WTC11 (cell line): ENCODE data around the gene PPP1CB. TPM values are rescaled to one million over a fixed set of nuclear protein-coding genes. Genes with fewer than 3 reads are reported as not detected.
"Not testable (repeated sequence)": the region's sequence is repeated elsewhere in the genome, so short reads cannot be mapped to it uniquely, and the experiment has no call there.

Experiments
- ATAC-seq: fragments of 200-7000 bp; cut with Tn5 transposase; 2 replicates; pipeline ENCODE4 v1.10.0; 2021; ENCODE audit warnings: mild to moderate bottlenecking, moderate library complexity
- CTCF ChIA-PET: fragments of 300-600 bp; sonication (Branson Sonifier 250); formaldehyde crosslinking; loops from one replicate; lab custom pipeline; 2021; ENCODE audit warnings: antibody characterized with exemption; lab: Charles Lee
- POLR2A ChIA-PET: fragments of 350-600 bp; sonication (Branson Sonifier 250); formaldehyde crosslinking; loops from one replicate; lab custom pipeline; 2021; ENCODE audit warnings: antibody characterized with exemption; lab: Charles Lee
- DNase-seq: peaks from one replicate; pipeline ENCODE4 v3.0.0; 2021; ENCODE audit warnings: low spot score
- H3K27ac Mint-ChIP-seq: 2 replicates; pipeline ENCODE4 v1.8.0; 2021; ENCODE audit warnings: mixed read lengths
- H3K27me3 Mint-ChIP-seq: 2 replicates; pipeline ENCODE4 v1.8.0; 2021; ENCODE audit warnings: low read depth, mild to moderate bottlenecking, moderate library complexity, mixed read lengths
- H3K36me3 Mint-ChIP-seq: 2 replicates; pipeline ENCODE4 v1.8.0; 2021; ENCODE audit warnings: mixed read lengths
- H3K4me1 Mint-ChIP-seq: 2 replicates; pipeline ENCODE4 v1.8.0; 2022; ENCODE audit warnings: mixed read lengths
- H3K4me3 Mint-ChIP-seq: 2 replicates; pipeline ENCODE4 v1.8.0; 2021; ENCODE audit warnings: mild to moderate bottlenecking, moderate library complexity, mixed read lengths
- H3K9me3 Mint-ChIP-seq: 2 replicates; pipeline ENCODE4 v1.8.0; 2021; ENCODE audit warnings: mixed read lengths
- AR ChIP-seq: fragments of 250-450 bp; sonication (Bioruptor Pico); IDR thresholded peaks from 2 replicates; pipeline ENCODE4 v1.9.0; 2021; ENCODE audit warnings: mild to moderate bottlenecking
- CBFB ChIP-seq: sonication (generic); formaldehyde crosslinking; IDR thresholded peaks from 2 replicates; pipeline ENCODE4 v1.8.1; 2022; ENCODE audit warnings: mild to moderate bottlenecking, low read depth, missing genetic modification reagents
- E2F1 ChIP-seq: sonication (generic); formaldehyde crosslinking; IDR thresholded peaks from 2 replicates; pipeline ENCODE4 v1.8.0; 2022; ENCODE audit warnings: mild to moderate bottlenecking, missing genetic modification reagents
- EMX1 ChIP-seq: fragments of 250-450 bp; sonication (Bioruptor Pico); IDR thresholded peaks from 2 replicates; pipeline ENCODE4 v1.8.0; 2021; ENCODE audit warnings: mild to moderate bottlenecking
- FOXJ3 ChIP-seq: sonication (generic); formaldehyde crosslinking; IDR thresholded peaks from 2 replicates; pipeline ENCODE4 v1.9.0; 2021; ENCODE audit warnings: missing genetic modification reagents, mild to moderate bottlenecking, borderline replicate concordance
- FOXK1 ChIP-seq: sonication (generic); formaldehyde crosslinking; IDR thresholded peaks from 2 replicates; pipeline ENCODE4 v1.8.0; 2022; ENCODE audit warnings: mild to moderate bottlenecking, moderate library complexity, missing genetic modification reagents
- FOXP4 ChIP-seq: sonication (generic); formaldehyde crosslinking; IDR thresholded peaks from 2 replicates; pipeline ENCODE4 v1.8.0; 2022; ENCODE audit warnings: mild to moderate bottlenecking, missing genetic modification reagents
- GABPB1 ChIP-seq: sonication (generic); formaldehyde crosslinking; IDR thresholded peaks from 2 replicates; pipeline ENCODE4 v1.8.1; 2023; ENCODE audit warnings: mild to moderate bottlenecking, missing genetic modification reagents
- GRHL2 ChIP-seq: fragments of 250-450 bp; sonication (Bioruptor Pico); IDR thresholded peaks from 2 replicates; pipeline ENCODE4 v1.8.0; 2022; ENCODE audit warnings: mild to moderate bottlenecking, moderate library complexity; ENCODE audit not compliant: insufficient replicate concordance, severe bottlenecking
- IRF2 ChIP-seq: sonication (generic); formaldehyde crosslinking; IDR thresholded peaks from 2 replicates; pipeline ENCODE4 v1.8.0; 2022; ENCODE audit warnings: low read depth, missing genetic modification reagents, borderline replicate concordance
- MXD4 ChIP-seq: fragments of 250-450 bp; sonication (Bioruptor Pico); IDR thresholded peaks from 2 replicates; pipeline ENCODE4 v1.8.0; 2021; ENCODE audit warnings: mild to moderate bottlenecking, moderate library complexity, borderline replicate concordance
- NFE2L1 ChIP-seq: sonication (generic); formaldehyde crosslinking; IDR thresholded peaks from 2 replicates; pipeline ENCODE4 v1.8.1; 2023; ENCODE audit warnings: missing genetic modification reagents
- NFYB ChIP-seq: sonication (generic); formaldehyde crosslinking; conservative IDR thresholded peaks from 2 replicates; pipeline ENCODE4 v1.8.0; 2022; ENCODE audit warnings: low read depth, missing genetic modification reagents
- OVOL2 ChIP-seq: fragments of 250-450 bp; sonication (Bioruptor Pico); IDR thresholded peaks from 2 replicates; pipeline ENCODE4 v1.9.0; 2021; ENCODE audit warnings: mild to moderate bottlenecking, borderline replicate concordance
- SMAD4 ChIP-seq: sonication (generic); formaldehyde crosslinking; IDR thresholded peaks from 2 replicates; pipeline ENCODE4 v1.8.0; 2022; ENCODE audit warnings: mild to moderate bottlenecking, missing genetic modification reagents
- TP53 ChIP-seq: sonication (generic); formaldehyde crosslinking; IDR thresholded peaks from 2 replicates; pipeline ENCODE4 v1.8.1; 2023; ENCODE audit warnings: mild to moderate bottlenecking, missing genetic modification reagents
- ZBTB21 ChIP-seq: sonication (generic); formaldehyde crosslinking; IDR thresholded peaks from 2 replicates; pipeline ENCODE4 v1.8.1; 2023; ENCODE audit warnings: mild to moderate bottlenecking, missing genetic modification reagents, borderline replicate concordance
- ZBTB43 ChIP-seq: sonication (generic); formaldehyde crosslinking; IDR thresholded peaks from 2 replicates; pipeline ENCODE4 v1.8.1; 2023; ENCODE audit warnings: mild to moderate bottlenecking, missing genetic modification reagents
- ZNF121 ChIP-seq: sonication (generic); formaldehyde crosslinking; IDR thresholded peaks from 2 replicates; pipeline ENCODE4 v1.8.0; 2023; ENCODE audit warnings: missing genetic modification reagents
- ZNF219 ChIP-seq: sonication (generic); formaldehyde crosslinking; IDR thresholded peaks from 2 replicates; pipeline ENCODE4 v1.8.0; 2023; ENCODE audit warnings: missing genetic modification reagents, mild to moderate bottlenecking, borderline replicate concordance
- ZNF232 ChIP-seq: sonication (generic); formaldehyde crosslinking; IDR thresholded peaks from 2 replicates; pipeline ENCODE4 v1.8.0; 2022; ENCODE audit warnings: mild to moderate bottlenecking, missing genetic modification reagents
- total RNA-seq: library from RNA; stranded (reverse); gene quantifications from 3 replicates; pipeline ENCODE4 v1.2.3, GENCODE V29; 2021
- TF ChIP-seq, protein P1 (sequence below): sonication (generic); formaldehyde crosslinking; IDR thresholded peaks from 2 replicates; pipeline ENCODE4 v1.8.0; 2022; ENCODE audit warnings: mild to moderate bottlenecking, missing genetic modification reagents

PPP1CB gene
- total RNA-seq, 1 experiment from 2014 or later = 133 TPM

- no peak for TF ChIP-seq FOXP4 (CRISPR knock-in tag)
- TF ChIP-seq FOXK1 (CRISPR knock-in tag) = no peak
- TF ChIP-seq NFE2L1 (CRISPR knock-in tag) = no peak
- no peak for TF ChIP-seq ZNF219 (CRISPR knock-in tag)
- TF ChIP-seq GABPB1 = no peak
Measured at GRCh38 chr2:28780496-28780895, 28.9 kb downstream of the PPP1CB start (continued).

- DNase-seq (no peak), ATAC-seq (no peak)
- no peak overlapping the region for H3K27ac Mint-ChIP-seq
- no peak overlapping the region for H3K4me3 Mint-ChIP-seq
- no peak for TF ChIP-seq ZBTB21 (CRISPR knock-in tag)
- TF ChIP-seq CBFB (CRISPR knock-in tag) = no peak
- TF ChIP-seq ZNF121 (CRISPR knock-in tag) = no peak
- TF ChIP-seq ZBTB43 = no peak
- TF ChIP-seq GABPB1 = no peak
- TF ChIP-seq IRF2 (CRISPR knock-in tag) = no peak
- TF ChIP-seq MXD4 = no peak
- TF ChIP-seq OVOL2 (CRISPR knock-in tag) = no peak
- TF ChIP-seq FOXJ3 (CRISPR knock-in tag) = no peak
- TF ChIP-seq EMX1 (CRISPR knock-in tag) = no peak
- no peak for TF ChIP-seq E2F1 (CRISPR knock-in tag)
- TF ChIP-seq AR = no peak
- no peak for TF ChIP-seq GRHL2
- no peak for TF ChIP-seq SMAD4 (CRISPR knock-in tag)
- TF ChIP-seq TP53 (CRISPR knock-in tag) = no peak
- TF ChIP-seq NFYB = no peak
- no peak for TF ChIP-seq ZNF232 (CRISPR knock-in tag)
- TF ChIP-seq, protein P1, sequence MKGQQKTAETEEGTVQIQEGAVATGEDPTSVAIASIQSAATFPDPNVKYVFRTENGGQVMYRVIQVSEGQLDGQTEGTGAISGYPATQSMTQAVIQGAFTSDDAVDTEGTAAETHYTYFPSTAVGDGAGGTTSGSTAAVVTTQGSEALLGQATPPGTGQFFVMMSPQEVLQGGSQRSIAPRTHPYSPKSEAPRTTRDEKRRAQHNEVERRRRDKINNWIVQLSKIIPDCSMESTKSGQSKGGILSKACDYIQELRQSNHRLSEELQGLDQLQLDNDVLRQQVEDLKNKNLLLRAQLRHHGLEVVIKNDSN (CRISPR knock-in tag) = no peak
- peaks cover 55% of the 10 kb centered on the region for H3K36me3 Mint-ChIP-seq
- H3K27me3 Mint-ChIP-seq = no peaks in the 10 kb centered on the region
- ChIA-PET POLR2A (no interaction called here), CTCF (no interaction called here)
- no peaks in the 10 kb centered on the region for H3K9me3 Mint-ChIP-seq
- no peaks in the 10 kb centered on the region for H3K4me1 Mint-ChIP-seq
Measured at GRCh38 chr2:28782423-28782822, 30.8 kb downstream of the PPP1CB start.

DNA sequence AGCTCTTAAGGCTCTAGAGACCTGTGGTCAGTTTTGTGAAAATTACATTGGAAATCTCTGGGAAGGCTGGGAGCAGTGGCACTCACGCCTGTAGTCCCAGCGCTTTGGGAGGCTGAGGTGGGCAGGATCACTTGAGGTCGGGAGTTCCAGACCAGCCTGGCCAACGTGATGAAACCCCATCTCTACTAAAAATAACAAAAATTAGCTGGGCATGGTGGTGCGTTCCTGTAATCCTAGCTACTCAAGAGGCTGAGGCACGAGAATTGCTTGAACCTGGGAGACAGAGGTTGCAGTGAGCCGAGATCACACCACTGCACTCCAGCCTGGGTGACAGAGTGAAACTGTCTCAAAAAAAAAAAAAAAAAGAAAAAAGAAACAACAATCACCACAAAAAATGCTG lies 32.9 kb downstream of the PPP1CB start:
- H3K27me3 Mint-ChIP-seq, DNase-seq, H3K27ac Mint-ChIP-seq, H3K4me1 Mint-ChIP-seq, CTCF ChIA-PET, H3K9me3 Mint-ChIP-seq, ATAC-seq, H3K4me3 Mint-ChIP-seq: not testable (repeated sequence)
- peaks cover 61% of the 10 kb centered on the region for H3K36me3 Mint-ChIP-seq
- POLR2A ChIA-PET = interaction anchor here (0.7 kb wide), 1 partner anchor 195 kb away, joined by 4 read pairs; no protein-coding TSS in a partner anchor
